HepG2 (cell line): Measurements from ENCODE around the gene TTC23. TPM values are rescaled to one million over a fixed set of nuclear protein-coding genes. Genes with fewer than 3 reads are reported as not detected.
A peak's percentile ranks its signal among the peaks of the same experiment; 100 is the strongest.

Experiments used
- ARID5B ChIP-seq: IDR thresholded peaks from 2 replicates; pipeline ENCODE4 v1.4.0; 2020; ENCODE audit warnings: mild to moderate bottlenecking, missing genetic modification reagents
- CCDC6 ChIP-seq: sonication (generic); formaldehyde crosslinking; IDR thresholded peaks from 2 replicates; pipeline ENCODE4 v1.8.1; 2022; ENCODE audit warnings: mild to moderate bottlenecking, missing genetic modification reagents, moderate library complexity
- CHCHD3 ChIP-seq: sonication (generic); formaldehyde crosslinking; IDR thresholded peaks from 2 replicates; pipeline ENCODE4 v1.8.0; 2022; ENCODE audit warnings: mild to moderate bottlenecking, missing genetic modification reagents, moderate library complexity
- FOXA3 ChIP-seq: IDR thresholded peaks from 2 replicates; pipeline ENCODE4 v1.6.1; 2016; ENCODE audit warnings: missing genetic modification reagents, missing compliant biosample characterization
- FOXP1 ChIP-seq, 2 experiments: fragments of 450-650 bp in 1 of 2; IDR thresholded peaks; 2 replicates each; pipeline ENCODE4 v1.6.1; 2017 to 2018; ENCODE audit warnings: antibody characterized with exemption in 1 of 2
- HNF4A ChIP-seq: sonication (generic); formaldehyde crosslinking; IDR thresholded peaks from 2 replicates; pipeline ENCODE4 v1.4.0; 2020; ENCODE audit warnings: missing genetic modification reagents
- JUN ChIP-seq: sonication (generic); formaldehyde crosslinking; IDR thresholded peaks from 2 replicates; pipeline ENCODE4 v1.4.0; 2020; ENCODE audit warnings: mild to moderate bottlenecking, missing genetic modification reagents
- LRRFIP1 ChIP-seq: sonication (generic); formaldehyde crosslinking; conservative IDR thresholded peaks from 2 replicates; pipeline ENCODE4 v1.4.0; 2020; ENCODE audit warnings: missing genetic modification reagents
- NR0B2 ChIP-seq: sonication (generic); formaldehyde crosslinking; IDR thresholded peaks from 2 replicates; pipeline ENCODE4 v1.4.0; 2020; ENCODE audit warnings: mild to moderate bottlenecking, missing genetic modification reagents
- SALL1 ChIP-seq: sonication (generic); formaldehyde crosslinking; IDR thresholded peaks from 2 replicates; pipeline ENCODE4 v1.8.0; 2022; ENCODE audit warnings: mild to moderate bottlenecking, missing genetic modification reagents
- TBX3 ChIP-seq: fragments of 450-650 bp; IDR thresholded peaks from 2 replicates; pipeline ENCODE4 v1.6.1; 2017; ENCODE audit warnings: antibody characterized with exemption, mild to moderate bottlenecking, inconsistent platforms, borderline replicate concordance
- ZBTB46 ChIP-seq: sonication (generic); formaldehyde crosslinking; IDR thresholded peaks from 2 replicates; pipeline ENCODE4 v1.4.0; 2020; ENCODE audit warnings: mild to moderate bottlenecking, missing genetic modification reagents, borderline replicate concordance
- ZMYM4 ChIP-seq: sonication (generic); formaldehyde crosslinking; IDR thresholded peaks from 2 replicates; pipeline ENCODE4 v1.8.1; 2023; ENCODE audit warnings: mild to moderate bottlenecking, missing genetic modification reagents
- ZNF562 ChIP-seq: sonication (generic); formaldehyde crosslinking; IDR thresholded peaks from 2 replicates; pipeline ENCODE4 v1.8.0; 2022; ENCODE audit warnings: missing genetic modification reagents, borderline replicate concordance
- ZNF576 ChIP-seq: sonication (generic); formaldehyde crosslinking; IDR thresholded peaks from 2 replicates; pipeline ENCODE4 v1.4.0; 2020; ENCODE audit warnings: mild to moderate bottlenecking, missing genetic modification reagents
- ZNF674 ChIP-seq: sonication (generic); formaldehyde crosslinking; IDR thresholded peaks from 2 replicates; pipeline ENCODE4 v1.5.0; 2020; ENCODE audit warnings: low read depth, mild to moderate bottlenecking, missing genetic modification reagents
- polyA plus RNA-seq, 8 experiments: library from polyadenylated mRNA; depleted of rRNA in 3 of 8; stranded (reverse) in 7 of 8; unstranded in 1 of 8; fragments of >200 nt; fragmentation: Illumina TruSeq in 4 of 8; extraction: Trizol in 4 of 8; gene quantifications; 2 replicates each; pipeline versions ENCODE4 v1.2.1 to v1.2.3, GENCODE V29; 2011 to 2016; ENCODE audit warnings: low read depth in 4 of 8, missing spikeins in 1 of 8, mixed read lengths in 1 of 8; ENCODE audit not compliant: insufficient read depth in 1 of 8
- total RNA-seq, 5 experiments: library from RNA; depleted of rRNA; stranded (reverse); fragments of >200 nt; fragmentation: Illumina TruSeq; extraction: Trizol; gene quantifications; 2 replicates each; pipeline ENCODE4 v1.2.3, GENCODE V29; 2016; ENCODE audit warnings: low read depth in 1 of 5

Gene TTC23
- total and polyA plus RNA-seq, 2 of the 13 experiments (the other 11 are each of a cell fraction or from before 2014, with no cell fraction given) = 1.6 to 11.7 TPM

- TF ChIP-seq ZBTB46 = no peak
- TF ChIP-seq CHCHD3 (CRISPR knock-in tag) = no peak
- no peak for TF ChIP-seq CCDC6 (CRISPR knock-in tag)
- peak; percentile 40; the same call in 1 of the 2 replicates for TF ChIP-seq SALL1
- no peak for TF ChIP-seq FOXP1 (IDR thresholded peaks at IDR 0.05)
- peak; percentile 76 for TF ChIP-seq FOXP1 (CRISPR knock-in tag; IDR thresholded peaks at IDR 0.05)
- TF ChIP-seq ZNF562 (CRISPR knock-in tag) = no peak
- TF ChIP-seq NR0B2 = no peak
- no peak for TF ChIP-seq ZNF674 (CRISPR knock-in tag)
- peak; percentile 68 for TF ChIP-seq ARID5B (CRISPR knock-in tag)
- TF ChIP-seq LRRFIP1 = no peak
- TF ChIP-seq ZNF576 (CRISPR knock-in tag) = no peak
- TF ChIP-seq JUN (CRISPR knock-in tag) = no peak
- TF ChIP-seq HNF4A (CRISPR knock-in tag) = peak; percentile 15; the same call in 1 of the 2 replicates
- no peak for TF ChIP-seq TBX3
- TF ChIP-seq FOXA3 = peak; percentile 54
- TF ChIP-seq ZMYM4 (CRISPR knock-in tag) = 0 out of 2 replicates have a peak, but pooled peaks have one; percentile 46
- TF ChIP-seq, all 625 proteins: peak for 26
Observed at GRCh38 chr15:99268431-99268830, 19.1 kb upstream of the TTC23 start (continued).
